Activated B cell treated with CpG ODN at 0.5 μM for 24 hours (primary cell): ENCODE data around the gene BEND5. TPM values are rescaled to one million over a fixed set of nuclear protein-coding genes. Genes with fewer than 3 reads are reported as not detected.
A peak's percentile ranks its signal among the peaks of the same experiment; 100 is the strongest.

ENCODE experiments used
- ATAC-seq: fragments of 200-7000 bp; cut with Tn5 transposase; one replicate; pipeline ENCODE4 v1.10.0; 2021; ENCODE audit warnings: low read depth, mild to moderate bottlenecking, moderate library complexity
- CTCF ChIA-PET: fragments of 350-600 bp; sonication (Branson Sonifier 250); formaldehyde crosslinking; loops from one replicate; lab custom pipeline; 2021; ENCODE audit warnings: antibody characterized with exemption; lab: Charles Lee
- POLR2A ChIA-PET: fragments of 350-600 bp; sonication (Branson Sonifier 250); formaldehyde crosslinking; loops from one replicate; lab custom pipeline; 2021; ENCODE audit warnings: antibody characterized with exemption; lab: Charles Lee
- DNase-seq: peaks from one replicate; pipeline ENCODE4 v3.0.0; 2022
- H3K27ac Mint-ChIP-seq: one replicate; pipeline ENCODE4 v1.8.0; 2020; ENCODE audit warnings: mixed read lengths
- H3K27me3 Mint-ChIP-seq: one replicate; pipeline ENCODE4 v1.8.0; 2021; ENCODE audit warnings: mixed read lengths
- H3K36me3 Mint-ChIP-seq: one replicate; pipeline ENCODE4 v1.8.0; 2021; ENCODE audit warnings: low read depth, mixed read lengths
- H3K4me1 Mint-ChIP-seq: one replicate; pipeline ENCODE4 v1.8.0; 2021; ENCODE audit warnings: mixed read lengths
- H3K4me3 Mint-ChIP-seq: one replicate; pipeline ENCODE4 v1.8.0; 2020; ENCODE audit warnings: mild to moderate bottlenecking, mixed read lengths
- H3K9me3 Mint-ChIP-seq: one replicate; pipeline ENCODE4 v1.8.0; 2020; ENCODE audit warnings: mixed read lengths
- CTCF ChIP-seq: fragments of 200-600 bp; IDR thresholded peaks from one replicate; pipeline ENCODE4 v1.8.0; 2022; ENCODE audit warnings: antibody characterized with exemption, mild to moderate bottlenecking
- intact Hi-C: fragments of 100-400 bp; cut with micrococcal nuclease; formaldehyde crosslinking; loops from one replicate; pipeline ENCODE4 v1.15.1; 2024
- total RNA-seq: library from RNA; stranded (reverse); gene quantifications from 2 replicates; pipeline ENCODE4 v1.2.3, GENCODE V29; 2022

Gene BEND5
- total RNA-seq, 1 donor from 2014 or later: 14.5 TPM

- H3K27ac Mint-ChIP-seq: peak overlapping the region; percentile 87
- POLR2A ChIA-PET: interaction anchor here (1.0 to 2.4 kb wide), 2 partner anchors 26 to 67 kb away, joined by 5 to 8 read pairs; no protein-coding TSS in a partner anchor
- peak overlapping the region; percentile 8 for H3K4me3 Mint-ChIP-seq
- H3K9me3 Mint-ChIP-seq: no peaks in the 10 kb centered on the region
- TF ChIP-seq CTCF: no peak
- ATAC-seq: peak; percentile 100
- DNase-seq: peak; percentile 35
- H3K36me3 Mint-ChIP-seq: peaks cover 62% of the 10 kb centered on the region
- intact Hi-C loops: loop anchor here (1.0 to 5.0 kb wide), 3 partner anchors 67 to 121 kb away; no protein-coding TSS in a partner anchor
- CTCF ChIA-PET: interaction anchor here (0.7 to 5.7 kb wide), 12 partner anchors 11 to 120 kb away, joined by 3 to 57 read pairs (median 4); no protein-coding TSS in a partner anchor
- no peaks in the 10 kb centered on the region for H3K27me3 Mint-ChIP-seq
- peaks cover 47% of the 10 kb centered on the region for H3K4me1 Mint-ChIP-seq
These were observed 26.6 kb downstream of the BEND5 start for GRCh38 chr1:48750109-48750508.

GRCh38 chr1:48749068-48749467 lies 27.6 kb downstream of the BEND5 start:
- no peak for ATAC-seq
- intact Hi-C loops: no loop called here
- TF ChIP-seq CTCF: no peak
- H3K9me3 Mint-ChIP-seq: no peaks in the 10 kb centered on the region
- H3K27me3 Mint-ChIP-seq: no peaks in the 10 kb centered on the region
- peaks cover 63% of the 10 kb centered on the region for H3K36me3 Mint-ChIP-seq
- H3K4me3 Mint-ChIP-seq: no peak overlapping the region
- peaks cover 38% of the 10 kb centered on the region for H3K4me1 Mint-ChIP-seq
- H3K27ac Mint-ChIP-seq: no peak overlapping the region
- CTCF ChIA-PET: interaction anchor here (0.7 to 5.7 kb wide), 4 partner anchors 23 to 72 kb away, joined by 3 to 57 read pairs (median 8); no protein-coding TSS in a partner anchor
- POLR2A ChIA-PET: no interaction called here
- DNase-seq: no peak

- Mint-ChIP-seq H3K4me1 (peaks cover 26% of the 10 kb centered on the region), H3K36me3 (peaks cover 72% of the 10 kb centered on the region), H3K9me3 (no peaks in the 10 kb centered on the region), H3K27ac (peak overlapping the region; percentile 31), H3K27me3 (no peaks in the 10 kb centered on the region), H3K4me3 (no peak overlapping the region)
- CTCF ChIA-PET: interaction anchor here (1.3 to 2.4 kb wide), 2 partner anchors 70 to 71 kb away, joined by 5 to 11 read pairs; no protein-coding TSS in a partner anchor
- POLR2A ChIA-PET: no interaction called here
- DNase-seq (no peak), ATAC-seq (no peak)
- intact Hi-C loops: no loop called here
- no peak for TF ChIP-seq CTCF
These were observed 29.8 kb downstream of the BEND5 start for GRCh38 chr1:48746906-48747305.

- peaks cover 88% of the 10 kb centered on the region for H3K36me3 Mint-ChIP-seq
- no peak overlapping the region for H3K27ac Mint-ChIP-seq
- DNase-seq (no peak), ATAC-seq (no peak)
- ChIA-PET POLR2A (interaction anchor here (1.2 kb wide), 1 partner anchor 74 kb away, joined by 3 read pairs; no protein-coding TSS in a partner anchor), CTCF (interaction anchor here (0.6 to 3.0 kb wide), 2 partner anchors 74 to 110 kb away, joined by 3 to 17 read pairs; no protein-coding TSS in a partner anchor)
- H3K9me3 Mint-ChIP-seq: no peaks in the 10 kb centered on the region
- H3K4me1 Mint-ChIP-seq: peaks cover 3% of the 10 kb centered on the region
- H3K27me3 Mint-ChIP-seq: no peaks in the 10 kb centered on the region
- H3K4me3 Mint-ChIP-seq: no peak overlapping the region
- intact Hi-C loops: no loop called here
- no peak for TF ChIP-seq CTCF
These were observed 32.7 kb downstream of the BEND5 start for GRCh38 chr1:48744032-48744431.

GRCh38 chr1:48743480-48743879 lies 33.2 kb downstream of the BEND5 start:
- DNase-seq: no peak
- ChIA-PET CTCF (interaction anchor here (0.6 to 3.0 kb wide), 3 partner anchors 65 to 111 kb away, joined by 3 to 17 read pairs (median 4); no protein-coding TSS in a partner anchor), POLR2A (interaction anchor here (1.2 kb wide), 1 partner anchor 74 kb away, joined by 3 read pairs; no protein-coding TSS in a partner anchor)
- no peak for TF ChIP-seq CTCF
- no peak for ATAC-seq
- H3K27ac Mint-ChIP-seq: no peak overlapping the region
- intact Hi-C loops: no loop called here
- H3K4me1 Mint-ChIP-seq: peaks cover 3% of the 10 kb centered on the region
- peaks cover 88% of the 10 kb centered on the region for H3K36me3 Mint-ChIP-seq
- no peak overlapping the region for H3K4me3 Mint-ChIP-seq
- no peaks in the 10 kb centered on the region for H3K9me3 Mint-ChIP-seq
- H3K27me3 Mint-ChIP-seq: no peaks in the 10 kb centered on the region
